A673 (cell line): Measurements from ENCODE around the gene IQGAP1. TPM values are rescaled to one million over a fixed set of nuclear protein-coding genes. Genes with fewer than 3 reads are reported as not detected.

Experiments
- BruUV-seq: library from RNA; stranded (reverse); fragments of 400-500 nt; replicated peaks from 2 replicates; lab custom pipeline; 2021; lab: Mats Ljungman, UMichigan
- CTCF ChIA-PET: fragments of 300-600 bp; sonication (Branson Sonifier 250); formaldehyde crosslinking; loops from one replicate; lab custom pipeline; 2022; ENCODE audit warnings: antibody characterized with exemption; lab: Charles Lee
- POLR2A ChIA-PET: fragments of 300-600 bp; sonication (Branson Sonifier 250); formaldehyde crosslinking; loops from one replicate; lab custom pipeline; 2022; ENCODE audit warnings: antibody characterized with exemption; ENCODE audit not compliant: low non-redundant PET; lab: Charles Lee
- DNase-seq: peaks from one replicate; pipeline ENCODE4 v3.0.0-alpha.2; 2015; ENCODE audit warnings: low spot score
- H3K27ac ChIP-seq: fragments of 200-600 bp; sonication (generic); 2 replicates; pipeline ENCODE4 v1.5.1; 2016; ENCODE audit warnings: mixed run types, low read depth, mild to moderate bottlenecking, mixed read lengths, antibody characterized with exemption, low read length; ENCODE audit not compliant: poor library complexity, severe bottlenecking
- H3K27me3 ChIP-seq: fragments of 200-600 bp; sonication (generic); replicated peaks from 2 replicates; pipeline ENCODE4 v1.6.1; 2017; ENCODE audit warnings: mixed run types, low read depth, mild to moderate bottlenecking, mixed read lengths, antibody characterized with exemption, low read length; ENCODE audit not compliant: insufficient read depth, poor library complexity
- H3K36me3 ChIP-seq: fragments of 200-600 bp; sonication (generic); 2 replicates; pipeline ENCODE4 v1.6.1; 2016; ENCODE audit warnings: mixed run types, mild to moderate bottlenecking, mixed read lengths, antibody characterized with exemption, low read length; ENCODE audit not compliant: insufficient read depth, poor library complexity, severe bottlenecking
- H3K4me1 ChIP-seq: fragments of 200-600 bp; sonication (generic); 2 replicates; pipeline ENCODE4 v1.6.1; 2017; ENCODE audit warnings: mixed run types, mild to moderate bottlenecking, mixed read lengths, antibody characterized with exemption, low read length; ENCODE audit not compliant: insufficient read depth, poor library complexity, severe bottlenecking
- H3K4me3 ChIP-seq: fragments of 200-600 bp; sonication (generic); 2 replicates; pipeline ENCODE4 v1.5.1; 2016; ENCODE audit warnings: low read depth, mixed run types, mild to moderate bottlenecking, mixed read lengths, low read length; ENCODE audit not compliant: poor library complexity, severe bottlenecking
- H3K9me3 ChIP-seq: fragments of 200-600 bp; sonication (generic); 2 replicates; pipeline ENCODE4 v1.6.1; 2016; ENCODE audit warnings: mixed run types, low read depth, mild to moderate bottlenecking, mixed read lengths, antibody characterized with exemption, low read length; ENCODE audit not compliant: poor library complexity, severe bottlenecking
- EZH2 ChIP-seq: fragments of 200-600 bp; sonication (generic); IDR thresholded peaks from 2 replicates; pipeline ENCODE4 v1.6.1; 2017; ENCODE audit warnings: borderline replicate concordance, low read depth, mild to moderate bottlenecking, mixed read lengths, antibody characterized with exemption, low read length; ENCODE audit not compliant: poor library complexity, severe bottlenecking
- intact Hi-C: fragments of 100-400 bp; cut with micrococcal nuclease; formaldehyde crosslinking; loops from one replicate; pipeline ENCODE4 v1.10.0; 2022; ENCODE audit not compliant: unreplicated experiment
- total RNA-seq: library from RNA; stranded (reverse); gene quantifications from 2 replicates; pipeline ENCODE4 v1.2.3, GENCODE V29; 2021
- TF ChIP-seq, protein P1 (sequence below): fragments of 300-800, 200-600 bp; sonication (generic); conservative IDR thresholded peaks from 2 replicates; pipeline ENCODE4 v1.5.1; 2017; ENCODE audit warnings: low read depth, mild to moderate bottlenecking, antibody characterized with exemption, low read length, moderate library complexity, mixed read lengths

The IQGAP1 gene
- total RNA-seq, 1 experiment from 2014 or later: 119 TPM

- Histone ChIP-seq H3K4me3 (no peak overlapping the region), H3K27ac (no peak overlapping the region), H3K4me1 (no peaks in the 10 kb centered on the region), H3K36me3 (no peaks in the 10 kb centered on the region), H3K9me3 (no peaks in the 10 kb centered on the region), H3K27me3 (no peaks in the 10 kb centered on the region)
- POLR2A ChIA-PET: no interaction called here
- TF ChIP-seq EZH2: no peak
- TF ChIP-seq, protein P1, sequence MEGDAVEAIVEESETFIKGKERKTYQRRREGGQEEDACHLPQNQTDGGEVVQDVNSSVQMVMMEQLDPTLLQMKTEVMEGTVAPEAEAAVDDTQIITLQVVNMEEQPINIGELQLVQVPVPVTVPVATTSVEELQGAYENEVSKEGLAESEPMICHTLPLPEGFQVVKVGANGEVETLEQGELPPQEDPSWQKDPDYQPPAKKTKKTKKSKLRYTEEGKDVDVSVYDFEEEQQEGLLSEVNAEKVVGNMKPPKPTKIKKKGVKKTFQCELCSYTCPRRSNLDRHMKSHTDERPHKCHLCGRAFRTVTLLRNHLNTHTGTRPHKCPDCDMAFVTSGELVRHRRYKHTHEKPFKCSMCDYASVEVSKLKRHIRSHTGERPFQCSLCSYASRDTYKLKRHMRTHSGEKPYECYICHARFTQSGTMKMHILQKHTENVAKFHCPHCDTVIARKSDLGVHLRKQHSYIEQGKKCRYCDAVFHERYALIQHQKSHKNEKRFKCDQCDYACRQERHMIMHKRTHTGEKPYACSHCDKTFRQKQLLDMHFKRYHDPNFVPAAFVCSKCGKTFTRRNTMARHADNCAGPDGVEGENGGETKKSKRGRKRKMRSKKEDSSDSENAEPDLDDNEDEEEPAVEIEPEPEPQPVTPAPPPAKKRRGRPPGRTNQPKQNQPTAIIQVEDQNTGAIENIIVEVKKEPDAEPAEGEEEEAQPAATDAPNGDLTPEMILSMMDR: no peak
- intact Hi-C loops: no loop called here
- CTCF ChIA-PET: no interaction called here
- no peak for DNase-seq
- no TSS peak for BruUV-seq
Observed at GRCh38 chr15:90348456-90348855, 39.6 kb upstream of the IQGAP1 start.

GRCh38 chr15:90349072-90349471, 39.0 kb upstream of the IQGAP1 start:
- CTCF ChIA-PET: no interaction called here
- Histone ChIP-seq H3K9me3 (no peaks in the 10 kb centered on the region), H3K4me3 (no peak overlapping the region), H3K27ac (no peak overlapping the region), H3K27me3 (no peaks in the 10 kb centered on the region), H3K4me1 (no peaks in the 10 kb centered on the region), H3K36me3 (no peaks in the 10 kb centered on the region)
- TF ChIP-seq, protein P1: no peak
- no peak for TF ChIP-seq EZH2
- no TSS peak for BruUV-seq
- intact Hi-C loops: no loop called here
- POLR2A ChIA-PET: no interaction called here
- no peak for DNase-seq

DNA sequence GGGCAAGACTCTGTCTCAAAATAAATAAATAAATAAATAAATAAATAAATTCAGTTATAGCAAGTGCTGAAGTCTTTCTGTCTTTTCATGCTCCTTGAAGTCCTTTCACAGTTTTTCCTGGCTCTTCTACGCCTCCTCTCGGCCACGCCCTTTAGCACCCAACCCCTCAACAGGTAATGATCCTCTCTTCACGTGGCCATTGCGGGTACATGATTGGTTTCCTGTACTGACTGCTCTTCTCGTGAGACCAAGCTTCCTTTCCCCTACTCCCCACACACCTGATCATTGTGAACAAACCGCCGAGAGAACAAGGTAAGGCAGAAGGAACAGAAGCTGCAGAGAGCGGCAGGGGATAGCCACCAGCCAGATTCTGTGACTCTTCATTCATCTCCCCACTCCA, 38.2 kb upstream of the IQGAP1 start:
- no peak overlapping the region for H3K27ac ChIP-seq
- POLR2A ChIA-PET: no interaction called here
- H3K4me1 ChIP-seq: no peaks in the 10 kb centered on the region
- no peak overlapping the region for H3K4me3 ChIP-seq
- CTCF ChIA-PET: no interaction called here
- no peaks in the 10 kb centered on the region for H3K36me3 ChIP-seq
- no peak for DNase-seq
- intact Hi-C loops: no loop called here
- BruUV-seq: no TSS peak
- no peaks in the 10 kb centered on the region for H3K27me3 ChIP-seq
- no peaks in the 10 kb centered on the region for H3K9me3 ChIP-seq
- TF ChIP-seq, protein P1: no peak
- no peak for TF ChIP-seq EZH2
